Measurements from ENCODE around the gene OXA1L. TPM values are rescaled to one million over a fixed set of nuclear protein-coding genes. Genes with fewer than 3 reads are reported as not detected.

The OXA1L gene
- total and polyA plus RNA-seq, 2 of the 13 experiments (the other 11 are each of a cell fraction or from before 2014, with no cell fraction given) = 230 to 589 TPM

- TF ChIP-seq THAP8 (CRISPR knock-in tag; IDR thresholded peaks at IDR 0.05; ENCODE audit: borderline replicate concordance) (peak; percentile 36; the same call in 1 of the 2 replicates), HIVEP1 (CRISPR knock-in tag; IDR thresholded peaks at IDR 0.05) (no peak), JUND (CRISPR knock-in tag; IDR thresholded peaks at IDR 0.05) (no peak), ATF5 (CRISPR knock-in tag; IDR thresholded peaks at IDR 0.05; ENCODE audit: low read depth) (no peak), ZNF7 (CRISPR knock-in tag; IDR thresholded peaks at IDR 0.05) (no peak), ZKSCAN8 (CRISPR knock-in tag; IDR thresholded peaks at IDR 0.05; ENCODE audit: borderline replicate concordance) (0 out of 2 replicates have a peak, but pooled peaks have one; percentile 28), POLR2AphosphoS5 (IDR thresholded peaks at IDR 0.05; ENCODE audit: low read depth, low read length) (0 out of 2 replicates have a peak, but pooled peaks have one; percentile 15), JDP2 (CRISPR knock-in tag; IDR thresholded peaks at IDR 0.05; ENCODE audit: borderline replicate concordance) (no peak), ZNF609 (CRISPR knock-in tag; IDR thresholded peaks at IDR 0.05; ENCODE audit: borderline replicate concordance) (no peak), CBFB (CRISPR knock-in tag; IDR thresholded peaks at IDR 0.05) (no peak), ZBTB7B (CRISPR knock-in tag; IDR thresholded peaks at IDR 0.05) (no peak), TFE3 (CRISPR knock-in tag; IDR thresholded peaks at IDR 0.05) (no peak), SOX13 (IDR thresholded peaks at IDR 0.05) (no peak), SOX13 (CRISPR knock-in tag; conservative IDR thresholded peaks at IDR 0.05 in 1 of 2, IDR thresholded peaks at IDR 0.05 in 1 of 2) (no peak), KDM2A (CRISPR knock-in tag; IDR thresholded peaks at IDR 0.05; ENCODE audit: borderline replicate concordance, low read depth) (no peak), ZNF331 (CRISPR knock-in tag; IDR thresholded peaks at IDR 0.05) (no peak), ZSCAN29 (CRISPR knock-in tag; conservative IDR thresholded peaks at IDR 0.05) (no peak), ELF3 (CRISPR knock-in tag; IDR thresholded peaks at IDR 0.05) (no peak), EED (CRISPR knock-in tag; IDR thresholded peaks at IDR 0.05) (no peak), ZNF335 (CRISPR knock-in tag; IDR thresholded peaks at IDR 0.05) (no peak), SP4 (CRISPR knock-in tag; IDR thresholded peaks at IDR 0.05) (no peak), RNF219 (CRISPR knock-in tag; IDR thresholded peaks at IDR 0.05) (no peak)
Observed at GRCh38 chr14:22767323-22767589, 768 bp downstream of the OXA1L start (continued).

Measured in HepG2 (cell line).